Activated B cell treated with CpG ODN at 0.5 μM for 24 hours (primary cell): ENCODE data around the gene SPATA17. TPM values are rescaled to one million over a fixed set of nuclear protein-coding genes. Genes with fewer than 3 reads are reported as not detected.
A peak's percentile ranks its signal among the peaks of the same experiment; 100 is the strongest.

ENCODE experiments used
- ATAC-seq: fragments of 200-7000 bp; cut with Tn5 transposase; one replicate; pipeline ENCODE4 v1.10.0; 2021; ENCODE audit warnings: low read depth, mild to moderate bottlenecking, moderate library complexity
- CTCF ChIA-PET: fragments of 350-600 bp; sonication (Branson Sonifier 250); formaldehyde crosslinking; loops from one replicate; lab custom pipeline; 2021; ENCODE audit warnings: antibody characterized with exemption; lab: Charles Lee
- POLR2A ChIA-PET: fragments of 350-600 bp; sonication (Branson Sonifier 250); formaldehyde crosslinking; loops from one replicate; lab custom pipeline; 2021; ENCODE audit warnings: antibody characterized with exemption; lab: Charles Lee
- DNase-seq: peaks from one replicate; pipeline ENCODE4 v3.0.0; 2022
- H3K27ac Mint-ChIP-seq: one replicate; pipeline ENCODE4 v1.8.0; 2020; ENCODE audit warnings: mixed read lengths
- H3K27me3 Mint-ChIP-seq: one replicate; pipeline ENCODE4 v1.8.0; 2021; ENCODE audit warnings: mixed read lengths
- H3K36me3 Mint-ChIP-seq: one replicate; pipeline ENCODE4 v1.8.0; 2021; ENCODE audit warnings: low read depth, mixed read lengths
- H3K4me1 Mint-ChIP-seq: one replicate; pipeline ENCODE4 v1.8.0; 2021; ENCODE audit warnings: mixed read lengths
- H3K4me3 Mint-ChIP-seq: one replicate; pipeline ENCODE4 v1.8.0; 2020; ENCODE audit warnings: mild to moderate bottlenecking, mixed read lengths
- H3K9me3 Mint-ChIP-seq: one replicate; pipeline ENCODE4 v1.8.0; 2020; ENCODE audit warnings: mixed read lengths
- intact Hi-C: fragments of 100-400 bp; cut with micrococcal nuclease; formaldehyde crosslinking; loops from one replicate; pipeline ENCODE4 v1.15.1; 2024
- total RNA-seq: library from RNA; stranded (reverse); gene quantifications from 2 replicates; pipeline ENCODE4 v1.2.3, GENCODE V29; 2022
- TF ChIP-seq, protein P1 (sequence below): fragments of 200-600 bp; IDR thresholded peaks from one replicate; pipeline ENCODE4 v1.8.0; 2022; ENCODE audit warnings: antibody characterized with exemption, mild to moderate bottlenecking

SPATA17 gene
- total RNA-seq, 1 donor from 2014 or later: not detected

- no peaks in the 10 kb centered on the region for H3K27me3 Mint-ChIP-seq
- TF ChIP-seq, protein P1, sequence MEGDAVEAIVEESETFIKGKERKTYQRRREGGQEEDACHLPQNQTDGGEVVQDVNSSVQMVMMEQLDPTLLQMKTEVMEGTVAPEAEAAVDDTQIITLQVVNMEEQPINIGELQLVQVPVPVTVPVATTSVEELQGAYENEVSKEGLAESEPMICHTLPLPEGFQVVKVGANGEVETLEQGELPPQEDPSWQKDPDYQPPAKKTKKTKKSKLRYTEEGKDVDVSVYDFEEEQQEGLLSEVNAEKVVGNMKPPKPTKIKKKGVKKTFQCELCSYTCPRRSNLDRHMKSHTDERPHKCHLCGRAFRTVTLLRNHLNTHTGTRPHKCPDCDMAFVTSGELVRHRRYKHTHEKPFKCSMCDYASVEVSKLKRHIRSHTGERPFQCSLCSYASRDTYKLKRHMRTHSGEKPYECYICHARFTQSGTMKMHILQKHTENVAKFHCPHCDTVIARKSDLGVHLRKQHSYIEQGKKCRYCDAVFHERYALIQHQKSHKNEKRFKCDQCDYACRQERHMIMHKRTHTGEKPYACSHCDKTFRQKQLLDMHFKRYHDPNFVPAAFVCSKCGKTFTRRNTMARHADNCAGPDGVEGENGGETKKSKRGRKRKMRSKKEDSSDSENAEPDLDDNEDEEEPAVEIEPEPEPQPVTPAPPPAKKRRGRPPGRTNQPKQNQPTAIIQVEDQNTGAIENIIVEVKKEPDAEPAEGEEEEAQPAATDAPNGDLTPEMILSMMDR: no peak
- no peak overlapping the region for H3K4me3 Mint-ChIP-seq
- no peak for DNase-seq
- ATAC-seq: peak; percentile 74
- intact Hi-C loops: no loop called here
- H3K36me3 Mint-ChIP-seq: peaks cover 24% of the 10 kb centered on the region
- H3K9me3 Mint-ChIP-seq: no peaks in the 10 kb centered on the region
- CTCF ChIA-PET: interaction anchor here (1.3 kb wide), 1 partner anchor 10 kb away, joined by 4 read pairs; the partner anchor contains the start of genes GPATCH2 and SPATA17
- peaks cover 19% of the 10 kb centered on the region for H3K4me1 Mint-ChIP-seq
- POLR2A ChIA-PET: interaction anchor here (2.8 kb wide), 1 partner anchor 10 kb away, joined by 13 read pairs; the partner anchor contains the start of genes GPATCH2 and SPATA17
- H3K27ac Mint-ChIP-seq: no peak overlapping the region
These were observed 10.3 kb upstream of the SPATA17 start for GRCh38 chr1:217620814-217621213.

DNA sequence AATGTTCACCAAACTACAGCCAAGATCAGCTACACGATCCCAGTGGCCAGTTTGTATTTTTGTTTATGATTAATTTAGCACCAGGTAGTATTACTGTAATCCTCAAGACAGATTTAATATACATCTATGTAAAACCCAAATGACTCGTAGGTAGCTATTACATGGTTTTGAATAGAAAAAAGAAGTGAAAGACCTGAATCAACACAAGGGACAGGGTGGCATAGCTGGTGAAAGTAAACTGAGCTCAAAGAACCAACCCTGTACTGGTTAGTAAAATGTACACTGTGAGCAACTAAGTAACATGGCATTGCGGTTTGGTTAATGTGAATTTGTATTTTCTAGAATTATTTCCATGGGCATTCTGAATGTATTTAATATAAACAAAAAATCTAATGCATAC, 9.1 kb upstream of the SPATA17 start:
- H3K27ac Mint-ChIP-seq: no peak overlapping the region

DNA sequence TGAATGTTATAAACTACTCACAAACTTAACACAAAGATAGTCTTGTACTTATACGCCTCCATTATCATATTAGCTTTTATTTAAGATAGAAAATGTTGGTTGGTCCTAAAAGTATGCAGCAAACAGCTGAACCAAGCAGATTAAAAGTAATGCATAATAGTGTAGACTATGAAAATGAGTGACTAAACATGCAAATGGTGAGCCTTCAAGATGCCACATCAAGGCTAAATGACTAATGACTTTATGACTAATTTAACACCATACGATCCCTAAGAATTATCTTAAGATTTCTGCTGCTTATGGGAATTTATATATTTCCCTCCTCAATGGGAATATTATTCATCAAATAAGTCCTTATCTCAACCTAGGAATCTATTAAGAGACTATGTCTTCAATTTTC, 4.8 kb upstream of the SPATA17 start:
- Mint-ChIP-seq H3K36me3 (peaks cover 8% of the 10 kb centered on the region), H3K4me3 (no peak overlapping the region), H3K27me3 (no peaks in the 10 kb centered on the region), H3K9me3 (no peaks in the 10 kb centered on the region), H3K27ac (no peak overlapping the region), H3K4me1 (peaks cover 36% of the 10 kb centered on the region)
- ChIA-PET POLR2A (no interaction called here), CTCF (no interaction called here)
- TF ChIP-seq, protein P1: no peak
- DNase-seq (no peak), ATAC-seq (no peak)
- intact Hi-C loops: no loop called here

More for the DNA sequence above, 9.1 kb upstream of the SPATA17 start:
- Mint-ChIP-seq H3K27me3 (no peaks in the 10 kb centered on the region), H3K4me3 (peak overlapping the region; percentile 20), H3K9me3 (no peaks in the 10 kb centered on the region), H3K36me3 (peaks cover 21% of the 10 kb centered on the region), H3K4me1 (peaks cover 19% of the 10 kb centered on the region)
- TF ChIP-seq, protein P1: no peak
- ChIA-PET CTCF (no interaction called here), POLR2A (interaction anchor here (2.8 kb wide), 1 partner anchor 9 kb away, joined by 13 read pairs; the partner anchor contains the start of genes GPATCH2 and SPATA17)
- DNase-seq: no peak
- peak; percentile 56 for ATAC-seq
- intact Hi-C loops: loop anchor here (2.0 kb wide), 1 partner anchor 13 kb away; no protein-coding TSS in a partner anchor

DNA sequence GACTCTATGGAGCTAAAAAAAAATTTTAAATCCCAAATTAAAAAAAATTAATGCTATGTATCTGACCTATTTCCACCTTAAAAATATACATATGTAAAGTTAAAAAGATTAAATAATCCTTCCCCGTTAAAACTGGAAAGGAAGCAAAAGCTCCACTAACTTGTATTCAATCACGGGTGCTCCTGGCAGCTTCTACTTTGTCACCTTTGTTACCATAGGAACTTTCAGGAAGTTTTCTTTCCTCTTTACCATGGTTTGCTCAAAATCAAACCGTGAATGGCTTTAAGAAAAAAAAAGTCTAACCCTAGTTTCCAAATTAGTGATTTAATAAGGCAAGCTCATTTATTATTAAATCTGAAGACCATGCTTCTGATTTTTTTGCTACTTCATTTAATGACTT, 3.7 kb upstream of the SPATA17 start:
- CTCF ChIA-PET: no interaction called here

DNA sequence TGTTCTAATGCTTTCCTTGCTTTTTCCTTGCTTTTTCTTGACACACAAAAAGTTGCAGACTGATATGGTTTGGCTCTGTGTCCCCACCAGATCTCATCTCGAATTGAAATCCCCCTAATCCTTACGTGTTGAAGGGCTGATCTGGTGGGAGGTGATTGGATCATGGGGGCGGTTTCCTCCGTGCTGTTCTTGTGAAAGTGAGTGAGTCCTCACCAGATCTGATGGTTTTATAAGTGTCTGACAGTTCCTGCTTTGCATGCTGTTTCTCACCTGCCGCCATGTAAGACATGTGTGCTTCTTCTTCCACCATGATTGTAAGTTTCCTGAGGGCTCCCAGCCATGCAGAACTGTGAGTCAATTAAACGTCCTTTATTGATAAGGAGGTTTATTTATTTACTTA, 11.3 kb downstream of the SPATA17 start:
- ChIA-PET POLR2A (no interaction called here), CTCF (no interaction called here)
- H3K36me3 Mint-ChIP-seq: no peaks in the 10 kb centered on the region
- H3K27me3 Mint-ChIP-seq: peaks cover 8% of the 10 kb centered on the region
- no peaks in the 10 kb centered on the region for H3K9me3 Mint-ChIP-seq
- intact Hi-C loops: no loop called here
- DNase-seq (no peak), ATAC-seq (no peak)
- no peak overlapping the region for H3K27ac Mint-ChIP-seq
- no peak overlapping the region for H3K4me3 Mint-ChIP-seq
- no peaks in the 10 kb centered on the region for H3K4me1 Mint-ChIP-seq
- TF ChIP-seq, protein P1: no peak

More for the DNA sequence above, 3.7 kb upstream of the SPATA17 start:
- TF ChIP-seq, protein P1: no peak
- Mint-ChIP-seq H3K27me3 (no peaks in the 10 kb centered on the region), H3K4me3 (no peak overlapping the region), H3K9me3 (no peaks in the 10 kb centered on the region), H3K27ac (no peak overlapping the region), H3K4me1 (peaks cover 33% of the 10 kb centered on the region), H3K36me3 (peaks cover 8% of the 10 kb centered on the region)
- intact Hi-C loops: no loop called here
- DNase-seq (no peak), ATAC-seq (no peak)
- POLR2A ChIA-PET: no interaction called here
